Right ventricle myocardium superior (tissue), 1 donor: ENCODE measurements around the gene SDC1. TPM values are rescaled to one million over a fixed set of nuclear protein-coding genes. Genes with fewer than 3 reads are reported as not detected.

ENCODE experiments used
- ATAC-seq: fragments of 200-7000 bp; cut with Tn5 transposase; one replicate; pipeline ENCODE4 v1.9.1; 2020; ENCODE audit warnings: mild to moderate bottlenecking; ENCODE audit not compliant: poor library complexity
- DNase-seq: peaks from one replicate; pipeline ENCODE4 v3.0.0-alpha.2; 2020
- intact Hi-C: fragments of 100-400 bp; cut with DNase I; formaldehyde crosslinking; loops from one replicate; pipeline ENCODE4 v1.11.2; 2022
- total RNA-seq: library from RNA; stranded (reverse); fragmentation: NEBNext Ultra II Directional; extraction: Animal tissue kit (Norgen Biotek cat#: 25700); gene quantifications from one replicate; pipeline ENCODE4 v1.2.1, GENCODE V29; 2021
- donor health status: DM: no; HTN: yes; CAD: no; lungs with severe emphysema.

Gene SDC1
- total RNA-seq, 1 donor from 2014 or later = 0.11 TPM

DNA sequence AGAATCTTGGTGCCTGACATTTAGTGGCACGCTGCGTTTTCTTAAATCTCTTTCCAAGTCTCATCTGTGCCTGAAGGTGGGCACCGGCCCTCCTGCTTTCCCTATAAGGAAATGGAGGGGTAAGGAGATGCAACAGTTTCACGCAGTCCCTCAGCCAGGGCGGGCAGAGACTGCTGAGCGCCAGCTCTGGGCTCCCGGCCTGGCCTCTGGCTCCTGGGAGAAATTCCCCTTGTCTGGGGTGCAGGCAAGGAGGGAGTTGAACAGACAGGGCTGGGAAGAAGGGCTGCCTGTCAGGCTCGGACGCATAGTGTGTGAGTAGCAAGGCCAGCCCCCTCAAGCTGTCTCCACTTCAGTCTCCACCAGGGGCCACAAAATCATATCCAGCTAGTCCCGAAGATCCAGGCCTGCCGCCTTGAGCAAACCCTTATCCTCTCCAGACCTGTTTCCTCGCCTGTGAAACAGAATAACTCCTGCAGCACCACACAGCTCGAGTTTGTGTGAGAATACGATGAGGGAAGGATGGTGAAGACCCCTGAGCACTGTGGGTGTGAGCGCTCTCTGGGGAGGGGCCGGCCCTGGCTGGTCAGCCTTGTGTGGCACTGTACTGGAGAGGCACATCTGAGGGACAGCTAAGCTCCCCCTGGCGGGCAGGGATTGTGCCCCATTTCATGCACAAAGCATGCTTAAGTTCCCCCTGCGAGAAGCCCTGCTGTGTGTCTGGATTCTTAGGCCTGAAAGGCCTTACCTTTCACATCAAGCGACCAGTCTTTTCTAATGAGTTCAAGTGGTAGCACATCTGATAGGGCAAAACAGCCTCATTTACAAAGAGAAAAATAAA lies 33.8 kb downstream of the SDC1 start:
- DNase-seq = no peak
- intact Hi-C loops = no loop called here
- ATAC-seq = no peak

DNA sequence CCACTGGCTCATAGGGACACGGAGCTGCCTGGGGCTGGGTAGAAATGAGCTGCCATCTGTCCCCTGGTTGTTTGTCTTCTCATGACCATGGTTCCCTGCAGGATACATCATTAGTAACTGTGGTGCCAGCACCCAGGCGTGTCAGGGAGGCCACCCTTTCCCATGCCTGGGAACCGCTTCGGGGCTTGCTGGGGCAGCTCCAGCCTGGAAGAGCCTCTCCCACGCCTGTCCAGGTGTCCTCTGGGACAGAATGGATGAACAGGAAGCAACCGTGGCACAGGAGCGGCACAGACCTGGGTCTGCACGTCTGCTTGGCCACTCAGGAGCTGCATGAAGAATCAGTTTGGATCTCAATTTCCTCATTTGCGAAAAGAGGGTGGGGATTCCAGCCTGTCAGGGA lies 34.8 kb downstream of the SDC1 start:
- ATAC-seq (no peak), DNase-seq (no peak)
- intact Hi-C loops = no loop called here

DNA sequence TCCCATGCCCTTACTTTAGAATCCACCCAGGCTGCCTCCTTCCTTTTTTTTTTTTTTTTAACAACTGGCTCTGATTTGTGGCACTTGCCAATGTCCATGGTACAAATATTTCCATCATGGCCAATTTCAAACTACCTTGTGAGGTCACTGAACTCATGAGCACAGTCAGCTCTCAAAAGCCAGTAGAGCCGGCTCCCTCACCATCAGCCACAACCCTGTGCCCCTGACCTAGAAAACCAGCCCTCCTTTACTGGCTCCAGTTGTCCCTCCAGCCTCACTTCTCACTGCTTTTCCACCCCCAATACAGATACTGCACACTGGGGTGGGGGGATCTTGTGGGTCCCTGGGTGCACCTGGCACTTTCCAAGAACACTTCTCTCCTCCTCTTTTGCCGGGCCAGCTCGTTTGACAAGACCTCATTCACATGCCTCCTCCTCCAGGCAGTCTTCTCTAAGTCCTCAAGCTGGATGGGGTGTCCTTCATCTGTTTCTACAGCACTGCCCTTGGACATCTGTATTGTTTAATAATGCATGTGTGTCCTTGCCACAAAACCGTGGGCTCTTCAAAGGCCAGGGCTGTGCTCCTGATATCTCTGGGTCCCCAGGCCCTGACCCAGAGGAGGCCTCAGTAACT lies 35.5 kb downstream of the SDC1 start:
- DNase-seq (no peak), ATAC-seq (no peak)
- intact Hi-C loops = no loop called here

DNA sequence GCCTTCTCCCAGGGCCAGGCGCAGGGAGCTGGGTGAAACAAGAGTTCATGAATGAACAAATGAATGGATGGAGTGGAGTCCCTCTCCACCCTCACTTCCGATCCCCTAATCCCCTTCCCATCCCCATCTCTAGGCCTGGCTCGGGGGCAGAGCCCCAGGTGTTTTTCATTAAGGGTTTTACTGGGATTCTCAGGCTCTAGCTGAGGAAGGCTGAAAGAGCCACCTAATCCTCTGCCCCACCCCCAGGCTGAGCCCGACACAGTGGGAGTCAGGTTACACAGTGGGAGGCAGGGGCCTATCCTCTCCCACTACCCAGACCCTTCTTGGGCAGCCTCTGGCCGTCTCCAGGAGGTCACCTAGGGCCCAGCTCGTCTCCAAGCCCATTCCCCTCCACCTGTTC lies 36.1 kb downstream of the SDC1 start:
- DNase-seq (no peak), ATAC-seq (no peak)
- intact Hi-C loops = no loop called here

DNA sequence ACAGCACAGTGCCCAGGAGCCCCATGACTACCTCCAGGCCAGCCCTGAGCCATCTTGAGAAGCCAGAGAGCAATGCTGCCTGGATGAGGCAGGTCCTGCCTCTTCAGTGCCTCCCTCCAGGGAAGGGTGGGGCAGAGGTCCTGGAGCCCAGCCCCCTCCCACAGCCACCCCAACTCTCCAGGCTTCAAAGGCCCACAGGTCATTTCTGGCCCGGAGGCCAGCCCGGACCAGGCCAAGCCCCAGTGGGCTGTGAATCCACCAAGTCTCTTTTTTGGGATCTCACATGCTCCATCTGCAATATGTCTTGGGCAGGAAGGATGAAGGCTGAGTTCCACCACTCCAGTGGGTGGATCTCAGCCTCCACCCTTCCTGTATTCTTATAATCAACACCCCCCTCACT lies 36.7 kb downstream of the SDC1 start:
- DNase-seq (peak; percentile 13), ATAC-seq (no peak)
- intact Hi-C loops = no loop called here

DNA sequence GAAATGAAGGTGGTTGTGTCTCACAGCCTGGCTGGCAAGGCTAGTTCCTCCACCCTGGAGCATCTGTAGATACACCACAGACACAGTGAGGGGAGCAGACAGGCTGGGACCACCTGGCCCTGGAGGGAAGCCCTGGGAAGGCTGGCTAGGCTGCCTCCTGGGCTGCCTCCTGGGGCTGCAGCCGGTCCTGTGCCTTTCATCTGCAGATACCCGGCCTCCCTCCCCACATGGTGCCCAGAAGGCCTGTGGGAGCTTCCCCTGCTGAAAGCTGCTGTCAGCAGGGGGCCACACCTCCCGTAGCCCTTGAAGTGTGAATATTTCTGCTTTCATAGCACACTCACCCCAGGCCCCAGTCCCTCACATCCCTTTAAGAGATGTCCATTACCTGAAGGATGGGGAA lies 37.6 kb downstream of the SDC1 start:
- DNase-seq (peak; percentile 10), ATAC-seq (no peak)
- intact Hi-C loops = no loop called here

DNA sequence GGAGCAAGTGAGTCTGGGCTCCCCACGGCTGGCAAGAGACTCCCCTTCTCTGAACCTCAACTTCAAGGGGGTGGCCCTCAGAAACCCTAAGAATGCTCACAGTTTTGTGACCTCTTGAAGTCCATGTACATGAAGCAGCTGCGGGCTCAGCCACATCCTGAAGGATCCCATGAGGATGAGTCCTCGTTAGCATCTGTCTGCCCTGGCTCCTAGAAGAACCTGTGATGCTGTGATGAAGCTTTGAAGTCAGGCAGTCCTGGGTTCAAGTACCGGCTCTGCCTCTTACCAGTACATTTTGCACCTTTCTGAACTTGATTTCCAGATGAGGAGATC lies 38.1 kb downstream of the SDC1 start:
- intact Hi-C loops = no loop called here
- ATAC-seq (no peak), DNase-seq (peak; percentile 20)

DNA sequence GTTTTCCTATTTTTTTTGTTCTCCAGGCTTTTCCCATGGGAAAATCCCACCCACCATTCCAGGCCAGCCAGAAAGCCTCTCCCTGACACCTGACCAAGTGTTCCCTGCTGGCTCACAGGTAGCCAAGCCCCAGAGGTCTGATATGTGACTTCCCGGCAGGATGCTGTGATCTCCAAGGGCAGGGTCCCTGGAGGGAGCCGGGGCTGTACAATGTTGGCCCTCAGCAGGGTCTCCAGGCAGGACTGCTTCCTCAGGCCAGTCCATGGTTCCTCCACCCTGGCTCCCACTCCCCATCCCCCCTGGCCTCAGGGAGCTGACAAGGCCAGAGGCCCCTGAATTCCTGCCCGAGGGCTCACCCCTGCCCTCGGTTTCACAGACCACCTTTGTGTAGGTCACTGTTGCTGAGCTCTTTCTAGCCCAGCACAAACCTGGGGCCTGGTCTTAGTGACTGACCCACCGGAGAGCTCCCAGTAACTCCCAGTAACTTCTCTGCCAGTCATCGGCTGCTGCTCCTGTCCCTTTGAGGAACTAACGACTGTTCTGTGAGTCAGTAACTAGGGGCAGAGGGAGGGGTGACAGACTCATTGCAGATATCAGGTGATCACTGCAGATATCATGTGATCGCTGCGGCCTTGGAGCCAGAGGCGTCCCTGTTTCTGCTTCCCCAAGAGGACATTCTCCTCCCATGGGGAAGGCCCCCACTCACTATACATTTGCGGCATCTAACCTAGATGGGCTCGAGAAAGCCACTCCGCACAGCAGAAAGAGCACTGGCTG lies 38.7 kb downstream of the SDC1 start:
- intact Hi-C loops = no loop called here
- DNase-seq = peak; percentile 21
- ATAC-seq = no peak

DNA sequence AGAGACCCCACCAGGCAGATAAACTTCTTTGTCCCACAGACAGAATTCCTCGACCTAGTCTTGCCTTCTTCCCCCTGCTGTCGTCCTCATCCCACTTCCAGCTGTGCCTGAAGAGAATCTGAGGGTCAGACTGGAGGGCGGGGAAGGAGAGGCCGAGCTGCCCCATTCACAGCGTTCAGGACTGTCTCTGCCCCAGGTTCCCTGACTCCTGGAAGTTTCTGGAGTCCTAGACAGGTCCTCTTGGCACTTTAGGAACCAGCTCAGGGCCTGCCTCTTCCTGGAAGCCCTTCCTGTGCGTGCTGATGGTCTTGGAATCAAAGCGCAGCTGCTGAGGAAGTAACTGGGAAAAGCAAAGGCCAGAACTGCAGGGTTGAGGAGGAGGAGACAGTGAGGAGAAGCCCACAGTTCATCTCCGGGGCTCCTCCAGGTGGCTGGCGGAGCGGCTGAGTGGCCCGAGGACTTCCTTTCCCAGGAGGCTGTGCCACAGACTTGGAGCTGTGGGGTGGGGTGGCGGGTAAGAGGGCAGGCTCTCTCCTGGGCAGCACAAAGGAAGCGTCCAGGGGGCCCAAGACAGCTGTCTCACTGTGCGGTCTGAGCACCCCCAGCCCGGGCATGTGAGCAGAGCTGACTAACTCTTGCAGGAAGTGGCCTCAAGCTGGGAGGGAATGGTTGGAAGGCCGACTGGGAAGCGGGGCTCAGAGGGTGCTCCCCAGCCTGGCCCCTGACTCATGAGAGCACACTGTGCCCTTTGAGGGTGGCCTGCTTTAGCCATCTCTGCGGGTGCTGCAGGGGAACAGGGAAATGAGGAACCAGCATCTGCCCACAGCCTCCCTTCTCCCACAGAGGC lies 39.5 kb downstream of the SDC1 start:
- intact Hi-C loops = no loop called here
- ATAC-seq = peak; percentile 30
- peak; percentile 26 for DNase-seq

DNA sequence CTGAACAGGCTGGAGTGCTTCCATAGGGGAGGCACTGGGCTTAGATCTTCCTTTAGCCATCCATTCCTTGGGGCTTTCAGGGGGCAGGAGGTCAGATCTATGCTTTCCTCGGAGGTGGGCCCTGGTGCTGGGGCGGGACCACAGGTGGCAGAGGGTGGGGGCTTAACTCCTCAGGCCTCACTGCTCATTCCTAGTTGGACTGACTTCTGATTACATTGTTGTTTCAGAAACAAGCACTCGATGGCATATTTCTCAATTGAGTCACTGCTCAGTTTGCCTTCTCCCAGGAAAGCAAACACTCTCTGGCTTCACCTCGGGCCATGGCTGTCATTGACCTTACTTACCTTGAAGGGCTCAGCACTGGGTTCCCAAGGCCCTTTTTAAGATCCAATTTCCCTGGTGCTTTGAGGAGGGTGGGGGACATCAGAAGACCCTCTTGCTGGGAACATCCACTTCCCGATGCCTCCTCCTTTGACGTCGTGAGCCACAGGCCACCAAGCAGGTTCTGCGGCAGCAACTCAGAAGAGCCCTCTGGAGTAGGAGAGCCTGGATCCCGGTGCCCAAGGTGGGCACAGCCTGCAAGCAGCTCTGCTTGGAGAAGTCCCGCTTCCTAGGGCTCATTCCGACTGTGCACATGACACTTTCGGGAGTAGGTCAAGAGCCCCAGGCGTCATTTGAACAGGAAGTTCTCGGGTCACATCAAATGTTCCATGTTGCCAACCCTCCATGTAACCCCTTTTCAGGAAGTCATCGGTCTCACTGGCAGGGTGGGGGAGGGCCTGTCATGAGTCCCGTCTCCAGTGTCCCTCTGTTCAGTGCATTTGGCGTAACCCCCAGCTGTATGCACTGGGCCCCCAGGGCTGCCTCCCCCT lies 40.6 kb downstream of the SDC1 start:
- ATAC-seq (no peak), DNase-seq (peak; percentile 22)
- intact Hi-C loops = no loop called here

DNA sequence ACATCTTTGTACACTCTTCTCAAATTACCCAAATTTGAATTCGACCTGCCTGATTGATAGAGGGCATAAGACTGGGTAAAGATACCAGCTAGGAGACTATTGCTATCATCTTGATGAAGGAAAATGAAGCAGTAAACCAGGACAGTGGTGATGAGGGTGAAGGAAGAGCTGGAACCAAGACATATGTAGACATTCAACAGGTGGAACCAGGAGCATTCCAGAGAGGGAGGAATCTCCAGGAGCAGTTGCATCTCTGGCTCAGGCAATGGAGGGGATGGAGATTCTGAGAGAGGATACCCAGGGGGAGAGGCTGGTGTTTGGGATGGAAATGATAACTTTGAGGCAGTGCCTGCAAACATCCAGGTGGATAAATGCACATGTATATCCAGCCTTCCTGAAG lies 41.6 kb downstream of the SDC1 start:
- DNase-seq (no peak), ATAC-seq (no peak)
- intact Hi-C loops = no loop called here

DNA sequence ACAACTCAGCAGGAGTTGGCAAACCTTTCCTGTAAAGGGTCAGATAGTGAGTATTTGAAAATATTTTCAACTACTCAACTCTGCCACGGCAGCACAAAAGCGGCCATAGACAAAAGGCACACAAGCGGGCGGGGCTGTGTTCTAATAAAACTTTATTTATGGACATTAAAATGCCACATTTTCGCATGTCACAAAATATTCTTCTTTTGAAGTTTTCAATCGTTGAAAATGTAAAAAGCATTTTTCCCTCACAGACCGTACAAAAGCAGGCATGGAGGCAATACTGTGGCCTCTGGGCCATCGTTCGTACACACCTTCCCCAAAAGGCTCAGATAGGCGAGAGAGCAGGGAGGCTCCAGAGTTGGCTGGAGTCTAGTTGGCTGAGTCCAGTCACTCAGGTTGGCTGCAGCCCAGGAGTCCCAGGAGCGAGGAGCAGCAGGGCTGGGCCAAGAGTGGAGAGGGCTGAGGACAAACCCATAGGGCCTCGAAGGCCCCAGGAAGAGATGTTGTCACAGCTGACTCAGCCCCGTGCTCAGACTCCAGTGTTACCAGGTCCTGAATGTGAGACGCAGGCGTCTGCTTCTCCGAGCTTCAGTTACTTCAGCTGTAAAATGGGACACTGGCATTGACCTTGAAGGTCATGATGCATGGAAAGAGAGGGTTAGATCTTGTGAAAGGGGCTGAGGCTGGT lies 42.5 kb downstream of the SDC1 start:
- peak; percentile 42 for ATAC-seq
- peak; percentile 58 for DNase-seq
- intact Hi-C loops = no loop called here

DNA sequence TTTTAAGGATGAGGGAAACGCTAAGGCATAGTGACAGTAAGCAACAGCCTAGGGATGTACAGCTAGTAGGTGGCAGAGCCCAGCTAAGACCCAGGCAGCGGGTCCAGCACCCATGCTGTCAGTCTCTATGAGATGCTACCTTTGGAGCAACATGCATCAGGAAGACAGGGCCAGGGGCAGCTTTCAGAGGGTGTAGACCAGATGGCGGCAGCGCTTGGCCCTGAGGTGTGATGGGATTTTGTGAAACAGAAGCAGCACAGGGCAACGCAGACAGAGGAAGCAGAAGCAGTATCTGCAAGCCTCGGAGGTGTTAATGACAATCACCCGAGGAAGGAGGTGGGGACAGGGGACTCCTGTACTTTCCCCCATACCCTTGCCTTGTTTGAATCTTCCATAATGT lies 43.2 kb downstream of the SDC1 start:
- no peak for ATAC-seq
- no peak for DNase-seq
- intact Hi-C loops = no loop called here

DNA sequence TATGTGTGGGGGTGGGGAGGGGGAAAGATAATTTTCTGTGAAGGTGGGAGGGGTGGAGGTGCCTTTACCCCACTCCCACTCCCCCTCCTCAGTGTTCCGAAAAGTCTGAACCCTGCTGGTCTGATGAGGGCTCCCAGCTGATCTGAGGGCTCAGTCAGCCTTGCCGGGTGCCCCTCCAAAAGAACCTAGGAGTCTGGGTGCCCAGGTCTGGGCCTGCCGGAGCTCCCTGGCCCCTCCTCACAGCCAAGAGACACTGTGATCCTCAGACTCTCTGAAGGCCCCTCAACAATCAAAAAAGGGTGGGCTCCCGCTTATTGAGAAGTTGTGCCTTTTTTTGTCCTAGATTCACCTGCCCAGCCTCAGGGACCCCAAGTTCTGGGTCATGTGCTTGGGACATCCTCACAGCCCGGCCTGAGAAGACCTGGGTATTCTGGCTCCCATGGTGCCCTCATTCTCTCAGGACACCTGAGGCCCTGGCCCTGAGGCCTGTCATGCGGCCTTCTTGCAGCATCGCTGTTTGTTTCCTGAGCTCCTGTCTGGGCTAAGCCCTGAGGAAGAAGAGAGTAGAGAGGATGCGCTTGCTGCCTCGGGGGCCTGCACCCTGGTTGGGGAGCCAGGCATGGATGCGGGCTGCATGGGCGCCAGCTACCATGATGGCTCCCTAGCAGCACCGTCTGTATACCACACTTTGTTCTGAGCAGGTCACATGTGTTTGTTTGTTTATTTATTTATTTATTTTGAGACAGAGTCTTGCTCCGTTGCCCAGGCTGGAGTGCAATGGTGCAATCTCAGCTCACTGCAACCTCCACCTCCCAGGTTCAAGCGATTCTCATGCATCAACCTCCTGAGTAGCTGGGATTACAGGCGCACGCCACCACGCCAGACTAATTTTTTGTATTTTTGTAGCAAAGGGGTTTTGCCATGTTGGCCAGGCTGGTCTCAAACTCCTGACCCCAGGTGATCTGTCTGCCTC lies 44.0 kb downstream of the SDC1 start:
- no peak for DNase-seq
- ATAC-seq = no peak
- intact Hi-C loops = no loop called here

DNA sequence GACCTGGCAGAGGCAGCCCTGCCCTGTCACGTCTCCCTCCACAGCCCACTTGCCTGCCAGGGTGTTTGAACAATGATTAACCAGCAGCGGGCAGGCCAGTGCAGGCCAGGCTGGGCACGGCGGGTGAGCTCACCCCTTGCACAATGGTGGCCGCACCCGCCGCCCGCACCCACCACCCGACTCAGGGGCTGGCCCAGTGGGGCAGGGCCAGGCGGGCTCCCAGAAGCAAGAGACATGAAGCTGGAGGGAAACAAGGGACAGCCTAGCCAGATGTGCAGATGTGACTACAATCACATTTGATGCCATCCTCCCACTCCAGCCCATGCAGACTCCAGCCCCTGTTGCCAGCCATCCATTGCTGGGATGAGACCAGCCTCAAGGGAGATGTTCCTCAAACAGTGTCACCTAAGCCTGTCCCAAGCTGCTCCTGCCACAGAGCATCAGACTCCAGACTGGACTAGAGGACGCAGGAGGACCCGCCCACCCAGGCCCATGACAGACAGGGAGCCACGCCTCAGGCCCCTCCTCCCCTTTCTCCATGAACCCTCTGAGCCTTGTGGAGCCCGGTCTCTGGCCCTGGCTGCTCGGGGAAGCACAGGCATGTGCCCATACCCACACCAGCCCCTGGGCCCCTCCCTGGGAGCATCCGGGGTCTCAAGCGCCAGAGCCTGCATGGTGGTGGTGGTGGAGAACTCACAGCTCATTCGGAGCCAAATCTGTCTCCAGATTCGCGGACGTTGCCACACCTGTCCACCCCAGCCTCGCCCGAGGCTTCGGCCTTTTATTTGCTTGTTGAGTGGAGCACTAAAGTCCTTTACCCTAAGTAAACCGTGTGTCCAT lies 45.0 kb downstream of the SDC1 start:
- DNase-seq (no peak), ATAC-seq (peak; percentile 51)
- intact Hi-C loops = no loop called here

DNA sequence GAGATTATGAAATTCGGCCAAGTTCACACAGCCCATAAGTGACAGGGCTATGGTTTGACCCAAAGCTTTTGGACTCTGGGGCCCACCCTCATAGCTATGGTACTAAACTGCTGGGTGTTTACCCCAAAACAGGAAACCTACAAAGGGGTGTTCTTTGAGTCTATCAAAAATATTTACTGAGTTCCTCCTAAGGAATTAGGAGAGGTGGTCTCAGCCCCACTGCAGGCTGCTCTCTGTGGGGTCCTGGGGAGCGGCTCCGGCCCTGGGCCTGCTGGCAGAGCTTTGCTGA lies 45.5 kb downstream of the SDC1 start:
- intact Hi-C loops = no loop called here
- no peak for ATAC-seq
- DNase-seq = no peak
